Measurements from ENCODE around the gene SYNPR.

Gene SYNPR

GRCh38 chr3:63555767-63556166 lies 277.7 kb downstream of the SYNPR start:
- DNase-seq (ENCODE audit: low read depth in 2 of 2): no peak

- no peak for DNase-seq (ENCODE audit: low read depth in 2 of 2)
Observed at GRCh38 chr3:63556401-63556800, 278.3 kb downstream of the SYNPR start.

- no peak for DNase-seq (ENCODE audit: low read depth in 2 of 2)
Observed at GRCh38 chr3:63557912-63558311, 279.8 kb downstream of the SYNPR start.

GRCh38 chr3:63559884-63560283 lies 281.8 kb downstream of the SYNPR start:
- DNase-seq (ENCODE audit: low read depth in 2 of 2): no peak

GRCh38 chr3:63561879-63562278 lies 283.8 kb downstream of the SYNPR start:
- no peak for DNase-seq (ENCODE audit: low read depth in 2 of 2)

- no peak for DNase-seq (ENCODE audit: low read depth in 2 of 2)
Observed at GRCh38 chr3:63562323-63562722, 284.2 kb downstream of the SYNPR start.

GRCh38 chr3:63563572-63563971 lies 285.5 kb downstream of the SYNPR start:
- no peak for DNase-seq (ENCODE audit: low read depth in 2 of 2)

- DNase-seq (ENCODE audit: low read depth in 2 of 2): no peak
Observed at GRCh38 chr3:63565220-63565619, 287.1 kb downstream of the SYNPR start.

GRCh38 chr3:63571682-63572081 lies 293.6 kb downstream of the SYNPR start:
- no peak for DNase-seq (ENCODE audit: low read depth in 2 of 2)

- no peak for DNase-seq (ENCODE audit: low read depth in 2 of 2)
Observed at GRCh38 chr3:63576846-63577245, 298.7 kb downstream of the SYNPR start.

GRCh38 chr3:63578858-63579257 lies 300.8 kb downstream of the SYNPR start:
- no peak for DNase-seq (ENCODE audit: low read depth in 2 of 2)

- DNase-seq (ENCODE audit: low read depth in 2 of 2): no peak
Observed at GRCh38 chr3:63580151-63580550, 302.0 kb downstream of the SYNPR start.

- DNase-seq (ENCODE audit: low read depth in 2 of 2): no peak
Observed at GRCh38 chr3:63582943-63583500, 304.9 kb downstream of the SYNPR start.

GRCh38 chr3:63584681-63585080 lies 306.6 kb downstream of the SYNPR start:
- no peak for DNase-seq (ENCODE audit: low read depth in 2 of 2)

- no peak for DNase-seq (ENCODE audit: low read depth in 2 of 2)
Observed at GRCh38 chr3:63585927-63586326, 307.8 kb downstream of the SYNPR start.

- no peak for DNase-seq (ENCODE audit: low read depth in 2 of 2)
Observed at GRCh38 chr3:63588895-63589294, 310.8 kb downstream of the SYNPR start.

GRCh38 chr3:63593779-63594178 lies 315.7 kb downstream of the SYNPR start:
- no peak for DNase-seq (ENCODE audit: low read depth in 2 of 2)

GRCh38 chr3:63595221-63595620 lies 317.1 kb downstream of the SYNPR start:
- no peak for DNase-seq (ENCODE audit: low read depth in 2 of 2)

GRCh38 chr3:63597019-63597418 lies 318.9 kb downstream of the SYNPR start:
- no peak for DNase-seq (ENCODE audit: low read depth in 2 of 2)

- DNase-seq (ENCODE audit: low read depth in 2 of 2): no peak
Observed at GRCh38 chr3:63607716-63608115, 329.6 kb downstream of the SYNPR start.

- DNase-seq (ENCODE audit: low read depth in 2 of 2): no peak
Observed at GRCh38 chr3:63609408-63609807, 331.3 kb downstream of the SYNPR start.

- no peak for DNase-seq (ENCODE audit: low read depth in 2 of 2)
Observed at GRCh38 chr3:63609834-63610233, 331.7 kb downstream of the SYNPR start.

- DNase-seq (ENCODE audit: low read depth in 2 of 2): no peak
Observed at GRCh38 chr3:63611382-63611781, 333.3 kb downstream of the SYNPR start.

- no peak for DNase-seq (ENCODE audit: low read depth in 2 of 2)
Observed at GRCh38 chr3:63613561-63613960, 335.5 kb downstream of the SYNPR start.

Measured in stimulated activated CD8-positive, alpha-beta memory T cell treated with anti-CD3 and anti-CD28 coated beads, Interleukin-7, amount 100 ng/mL, for 4 hours (primary cell).